GM12878 (cell line): ENCODE measurements around the gene ZNF546. TPM values are rescaled to one million over a fixed set of nuclear protein-coding genes. Genes with fewer than 3 reads are reported as not detected.

ENCODE experiments used
- ATAC-seq: fragments of 200-7000 bp; cut with Tn5 transposase; 3 replicates; pipeline ENCODE4 v1.9.1; 2020; ENCODE audit warnings: mild to moderate bottlenecking, moderate library complexity
- BruUV-seq: library from RNA; stranded (reverse); fragments of 400-500 nt; replicated peaks from 2 replicates; lab custom pipeline; 2021; lab: Mats Ljungman, UMichigan
- CTCF ChIA-PET: fragments of 300-600 bp; sonication (Branson Sonifier 250); formaldehyde crosslinking; extraction: SDS; loops from one replicate; lab custom pipeline; 2021; ENCODE audit warnings: inconsistent platforms; lab: Yijun Ruan, JAX
- POLR2A ChIA-PET: fragments of 350-600 bp; formaldehyde crosslinking; extraction: SDS; loops from one replicate; lab custom pipeline; 2021; ENCODE audit warnings: inconsistent platforms; lab: Charles Lee
- RAD21 ChIA-PET: fragments of 300-600 bp; sonication (Branson Sonifier 250); formaldehyde crosslinking; loops from one replicate; lab custom pipeline; 2023; ENCODE audit warnings: antibody characterized with exemption; ENCODE audit not compliant: unreplicated experiment; lab: Charles Lee
- SMC1A ChIA-PET: fragments of 300-600 bp; sonication (Branson Sonifier 250); formaldehyde crosslinking; loops from one replicate; lab custom pipeline; 2023; ENCODE audit not compliant: unreplicated experiment, uncharacterized antibody; lab: Charles Lee
- DNase-seq: peaks from one replicate; pipeline ENCODE4 v3.0.0-alpha.2; 2011; ENCODE audit warnings: low read depth, low spot score
- FAIRE-seq: peaks from 3 replicates; lab custom pipeline; 2011; peaks lifted over from hg19 to GRCh38; lab: Jason Lieb, UNC
- H2AFZ ChIP-seq: 2 replicates; pipeline ENCODE4 v1.6.0; 2011; ENCODE audit warnings: low read depth, low read length, control low read depth; ENCODE audit not compliant: control insufficient read depth
- H3K27ac ChIP-seq: 2 replicates; pipeline ENCODE4 v1.5.1; 2011; ENCODE audit warnings: control low read depth; ENCODE audit not compliant: control insufficient read depth, insufficient read depth
- H3K27me3 ChIP-seq, 2 experiments: replicated peaks in 1 of 2; 2 replicates each; pipeline versions ENCODE4 v1.6.0 to v1.6.1; 2011; ENCODE audit warnings: low read length in 1 of 2; ENCODE audit not compliant: control insufficient read depth in 2 of 2, insufficient read depth in 2 of 2
- H3K36me3 ChIP-seq, 2 experiments: 2 replicates each; pipeline ENCODE4 v1.5.1; 2011; ENCODE audit warnings: low read length in 1 of 2; ENCODE audit not compliant: control insufficient read depth in 2 of 2, insufficient read depth in 2 of 2
- H3K4me1 ChIP-seq: 2 replicates; pipeline ENCODE4 v1.6.1; 2011; ENCODE audit warnings: mild to moderate bottlenecking, low read length, moderate library complexity, mixed read lengths; ENCODE audit not compliant: control insufficient read depth, insufficient read depth
- H3K4me2 ChIP-seq: 2 replicates; pipeline ENCODE4 v1.6.0; 2011; ENCODE audit warnings: control low read depth; ENCODE audit not compliant: control insufficient read depth, insufficient read depth
- H3K4me3 ChIP-seq: fragments of 200-600 bp; sonication (generic); 2 replicates; pipeline ENCODE4 v1.5.1; 2016
- H3K79me2 ChIP-seq: 2 replicates; pipeline ENCODE4 v1.6.0; 2011; ENCODE audit warnings: low read length; ENCODE audit not compliant: control insufficient read depth, insufficient read depth
- H3K9ac ChIP-seq: 2 replicates; pipeline ENCODE4 v1.8.0; 2011; ENCODE audit warnings: low read length, control low read depth, mixed read lengths; ENCODE audit not compliant: control insufficient read depth, insufficient read depth
- H3K9me3 ChIP-seq: replicated peaks from 3 replicates; pipeline ENCODE4 v1.5.1; 2011; ENCODE audit warnings: mild to moderate bottlenecking, low read length; ENCODE audit not compliant: control insufficient read depth, insufficient read depth
- H4K20me1 ChIP-seq: 2 replicates; pipeline ENCODE4 v1.6.0; 2011; ENCODE audit not compliant: control insufficient read depth, insufficient read depth
- ATF7 ChIP-seq: fragments of 450-650 bp; IDR thresholded peaks from 2 replicates; pipeline ENCODE4 v1.6.1; 2016; ENCODE audit warnings: low read depth, mild to moderate bottlenecking
- BMI1 ChIP-seq: fragments of 450-650 bp; IDR thresholded peaks from 2 replicates; pipeline ENCODE4 v1.6.1; 2016; ENCODE audit warnings: mild to moderate bottlenecking, moderate library complexity, borderline replicate concordance
- CUX1 ChIP-seq: IDR thresholded peaks from 2 replicates; pipeline ENCODE4 v1.6.1; 2012; ENCODE audit warnings: improper control_type of control experiment, low read depth, low read length; ENCODE audit not compliant: insufficient replicate concordance
- MTA2 ChIP-seq: fragments of 450-650 bp; IDR thresholded peaks from 2 replicates; pipeline ENCODE4 v1.6.1; 2016; ENCODE audit warnings: low read depth, mild to moderate bottlenecking, moderate library complexity
- NBN ChIP-seq: fragments of 450-650 bp; IDR thresholded peaks from 2 replicates; pipeline ENCODE4 v1.6.1; 2016
- NFYB ChIP-seq: IDR thresholded peaks from 2 replicates; pipeline ENCODE4 v1.6.1; 2011; ENCODE audit warnings: low read depth, mild to moderate bottlenecking, low read length, improper control_type of control experiment, moderate library complexity; ENCODE audit not compliant: insufficient read depth
- RELA ChIP-seq: fragments of 450-650 bp; IDR thresholded peaks from 2 replicates; pipeline ENCODE4 v1.8.0; 2014; ENCODE audit warnings: borderline replicate concordance; ENCODE audit not compliant: partially characterized antibody
- RELB ChIP-seq: fragments of 450-650 bp; IDR thresholded peaks from 2 replicates; pipeline ENCODE4 v1.6.1; 2017; ENCODE audit warnings: low read depth, mild to moderate bottlenecking, moderate library complexity
- TCF7 ChIP-seq: IDR thresholded peaks from 2 replicates; pipeline ENCODE4 v1.6.1; 2014; ENCODE audit warnings: antibody characterized with exemption, borderline replicate concordance
- WRNIP1 ChIP-seq: IDR thresholded peaks from 2 replicates; pipeline ENCODE4 v1.6.1; 2011; ENCODE audit warnings: low read depth, low read length, improper control_type of control experiment, borderline replicate concordance
- ZNF217 ChIP-seq: fragments of 450-650 bp; IDR thresholded peaks from 2 replicates; pipeline ENCODE4 v1.6.1; 2017; ENCODE audit warnings: antibody characterized with exemption, mild to moderate bottlenecking
- ZNF687 ChIP-seq: fragments of 450-650 bp; IDR thresholded peaks from 2 replicates; pipeline ENCODE4 v1.6.1; 2017; ENCODE audit warnings: mild to moderate bottlenecking, moderate library complexity
- WGBS: methylation state at CpG from one replicate; pipeline ENCODE4 v1.1.6; 2016; ENCODE audit warnings: low lambda C conversion rate; ENCODE audit not compliant: insufficient replicate concordance, insufficient coverage; ENCODE audit errors: missing lambda C conversion rate; 5-methylcytosine and 5-hydroxymethylcytosine counted together
- in situ Hi-C: fragments of 300-500 bp; cut with MboI; formaldehyde crosslinking; loops from 9 replicates; pipeline ENCODE4 v1.14.3; 2018; ENCODE audit warnings: mixed read lengths
- intact Hi-C: fragments of 100-400 bp; cut with micrococcal nuclease; formaldehyde crosslinking; loops from one replicate; pipeline ENCODE4 v1.14.2; 2022; ENCODE audit not compliant: unreplicated experiment
- polyA plus RNA-seq, 11 experiments: library from polyadenylated mRNA; depleted of rRNA in 4 of 11; unstranded in 6 of 11; stranded (reverse) in 5 of 11; fragments of >200 nt; fragmentation: Nextera tagmentation in 4 of 11; fragmentation: Illumina TruSeq in 1 of 11; extraction: Ambion mirVana in 4 of 11; extraction: Trizol in 1 of 11; gene quantifications; 1 replicate in 1 of 11; 2 replicates in 10 of 11; pipeline versions ENCODE4 v1.2.1 to v1.2.3, GENCODE V29; 2011 to 2016; ENCODE audit warnings: inconsistent platforms in 2 of 11, missing spikeins in 2 of 11, low read depth in 1 of 11
- total RNA-seq, 4 experiments: library from RNA; depleted of rRNA in 3 of 4; stranded (reverse); fragments of >200 nt in 3 of 4; fragmentation: Illumina TruSeq in 1 of 4; extraction: Trizol in 1 of 4; gene quantifications; 2 replicates each; pipeline versions ENCODE4 v1.2.1 to v1.2.3, GENCODE V29; 2013 to 2021

Gene ZNF546
- total and polyA plus RNA-seq, 10 of the 15 experiments (the other 5 are each of a cell fraction or from before 2014, with no cell fraction given) = 0.88 to 4.1 (median 2.4) TPM

- TF ChIP-seq ZNF687 = no peak
- TF ChIP-seq TCF7 = no peak
- TF ChIP-seq, all 136 proteins: peak for 0
These were observed 2.5 kb upstream of the ZNF546 start (continued) for GRCh38 chr19:39994361-39994760.

GRCh38 chr19:39995794-39996193 is 1.1 kb upstream of the ZNF546 start:
- FAIRE-seq = no peak
- CTCF ChIA-PET = interaction anchor here (2.3 to 2.9 kb wide), 2 partner anchors 25 to 323 kb away, joined by 5 to 21 read pairs; partner anchors contain the start of gene PSMC4

More at GRCh38 chr19:39995794-39996193, 1.1 kb upstream of the ZNF546 start:
- Histone ChIP-seq H3K27ac (no peak overlapping the region; the same call in 1 of the 2 replicates), H3K4me2 (peak overlapping the region; percentile 79), H3K4me1 (peaks cover 4% of the 10 kb centered on the region; the same call in 1 of the 2 replicates), H3K9me3 (peaks cover 8% of the 10 kb centered on the region; the same call in 2 of the 3 replicates), H4K20me1 (no peaks in the 10 kb centered on the region), H2AFZ (no peak overlapping the region), H3K79me2 (peaks cover 16% of the 10 kb centered on the region), H3K4me3 (peak overlapping the region; percentile 83), H3K9ac (peak overlapping the region; percentile 83), H3K27me3 (no peaks in the 10 kb centered on the region), H3K36me3 (no peaks in the 10 kb centered on the region)
- WGBS = 95% methylated on average over 1 of the region's 1 CpG
- SMC1A ChIA-PET = interaction anchor here (1.0 to 3.4 kb wide), 2 partner anchors 26 to 49 kb away, joined by 3 to 25 read pairs; partner anchors contain the start of gene PSMC4
- ATAC-seq = no peak
- POLR2A ChIA-PET = interaction anchor here (0.8 to 3.8 kb wide), 2 partner anchors 25 to 291 kb away, joined by 4 to 23 read pairs; partner anchors contain the start of gene PSMC4
- RAD21 ChIA-PET = interaction anchor here (2.7 kb wide), 1 partner anchor 25 kb away, joined by 21 read pairs; the partner anchor contains the start of gene PSMC4
- in situ Hi-C loops = no loop called here
- TF ChIP-seq MTA2 (no peak), ATF7 (no peak), WRNIP1 (no peak), RELB (no peak), NBN (no peak), BMI1 (no peak), ZNF217 (no peak), RELA (no peak), CUX1 (no peak), NFYB (no peak)
- intact Hi-C loops = no loop called here
- no peak for DNase-seq
- no TSS peak for BruUV-seq
